K562 (cell line): ENCODE data around the gene NADK. TPM values are rescaled to one million over a fixed set of nuclear protein-coding genes. Genes with fewer than 3 reads are reported as not detected.

Experiments
- CBX1 ChIP-seq: sonication (generic); IDR thresholded peaks from 2 replicates; pipeline ENCODE4 v1.6.1; 2016; ENCODE audit warnings: antibody characterized with exemption, low read depth, mild to moderate bottlenecking
- DPF2 ChIP-seq: fragments of 450-650 bp; IDR thresholded peaks from 2 replicates; pipeline ENCODE4 v1.6.1; 2016
- ETV1 ChIP-seq: fragments of 450-650 bp; conservative IDR thresholded peaks from 2 replicates; pipeline ENCODE4 v1.6.1; 2016; ENCODE audit warnings: missing genetic modification characterization, control low read depth, low read depth, missing compliant biosample characterization
- EWSR1 ChIP-seq: fragments of 450-650 bp; IDR thresholded peaks from 2 replicates; pipeline ENCODE4 v1.6.1; 2018; ENCODE audit warnings: borderline replicate concordance, mild to moderate bottlenecking, low read depth, moderate library complexity; ENCODE audit not compliant: partially characterized antibody
- MEF2D ChIP-seq: conservative IDR thresholded peaks from 2 replicates; pipeline ENCODE4 v1.6.1; 2016; ENCODE audit warnings: low read depth, missing genetic modification characterization, missing compliant biosample characterization
- MLLT1 ChIP-seq, 2 experiments: fragments of 450-650 bp; IDR thresholded peaks; 2 replicates each; pipeline ENCODE4 v1.6.1; 2016
- NFYB ChIP-seq: IDR thresholded peaks from 2 replicates; pipeline ENCODE4 v1.6.1; 2011; ENCODE audit warnings: mild to moderate bottlenecking, moderate library complexity; ENCODE audit not compliant: insufficient read length; ENCODE audit errors: extremely low read depth
- NR2C1 ChIP-seq, 2 experiments: fragments of 450-650 bp; IDR thresholded peaks; 2 replicates each; pipeline ENCODE4 v1.6.1; 2017; ENCODE audit warnings: mild to moderate bottlenecking in 2 of 2, antibody characterized with exemption in 1 of 2, inconsistent platforms in 1 of 2, missing compliant biosample characterization in 1 of 2, missing genetic modification characterization in 1 of 2
- PML ChIP-seq: IDR thresholded peaks from 2 replicates; pipeline ENCODE4 v1.6.1; 2012; ENCODE audit warnings: low read length, inconsistent platforms
- SRSF1 ChIP-seq: fragments of 200-400 bp; formaldehyde crosslinking; IDR thresholded peaks from 2 replicates; pipeline ENCODE4 v1.6.1; 2017; ENCODE audit warnings: mild to moderate bottlenecking, low read depth, low read length, moderate library complexity
- THRA ChIP-seq: fragments of 450-650 bp; IDR thresholded peaks from 2 replicates; pipeline ENCODE4 v1.6.1; 2017; ENCODE audit warnings: mild to moderate bottlenecking, moderate library complexity
- ZNF184 ChIP-seq: sonication (generic); formaldehyde crosslinking; IDR thresholded peaks from 2 replicates; pipeline ENCODE4 v1.5.0; 2020; ENCODE audit warnings: missing genetic modification reagents
- ZNF239 ChIP-seq: fragments of 250-450 bp; sonication (Bioruptor Pico); IDR thresholded peaks from 2 replicates; pipeline ENCODE4 v1.4.0; 2020; ENCODE audit warnings: mild to moderate bottlenecking
- ZNF347 ChIP-seq: fragments of 450-650 bp; formaldehyde crosslinking; IDR thresholded peaks from 2 replicates; pipeline ENCODE4 v1.4.0; 2020; ENCODE audit warnings: low read depth, mild to moderate bottlenecking, moderate library complexity
- ZNF551 ChIP-seq: fragments of 250-450 bp; sonication (Bioruptor Pico); IDR thresholded peaks from 2 replicates; pipeline ENCODE4 v1.5.0; 2021; ENCODE audit warnings: mild to moderate bottlenecking, moderate library complexity
- polyA plus RNA-seq, 8 experiments: library from polyadenylated mRNA; depleted of rRNA in 4 of 8; stranded (reverse) in 5 of 8; unstranded in 3 of 8; fragments of >200 nt; fragmentation: Nextera tagmentation in 2 of 8; fragmentation: Illumina TruSeq in 1 of 8; extraction: Ambion mirVana in 2 of 8; extraction: Trizol in 1 of 8; gene quantifications; 2 replicates each; pipeline versions ENCODE4 v1.2.1 to v1.2.3, GENCODE V29; 2011 to 2014; ENCODE audit warnings: inconsistent platforms in 1 of 8, missing spikeins in 1 of 8
- total RNA-seq, 7 experiments: library from RNA; depleted of rRNA in 6 of 7; stranded (reverse); fragments of >200 nt in 6 of 7; fragmentation: Illumina TruSeq in 2 of 7; extraction: Trizol in 2 of 7; gene quantifications; 2 replicates each; pipeline versions ENCODE4 v1.2.1 to v1.2.3, GENCODE V29; 2011 to 2021; ENCODE audit warnings: low replicate concordance in 1 of 7
- TF ChIP-seq, protein P1 (sequence below): fragments of 250-450 bp; sonication (Bioruptor Pico); IDR thresholded peaks from 2 replicates; pipeline ENCODE4 v1.5.0; 2022; ENCODE audit warnings: mild to moderate bottlenecking
- TF ChIP-seq, protein P2 (sequence below): IDR thresholded peaks from 2 replicates; pipeline ENCODE4 v1.6.1; 2011; ENCODE audit warnings: borderline replicate concordance, low read depth, mild to moderate bottlenecking, moderate library complexity, low read length; ENCODE audit not compliant: insufficient read depth, poor library complexity, severe bottlenecking
- TF ChIP-seq, protein P3 (sequence below): fragments of 250-450 bp; sonication (Bioruptor Pico); IDR thresholded peaks from 2 replicates; pipeline ENCODE4 v1.4.0; 2020; ENCODE audit warnings: mild to moderate bottlenecking, moderate library complexity

The NADK gene
- total and polyA plus RNA-seq, 9 of the 15 experiments (the other 6 are each of a cell fraction or from before 2014, with no cell fraction given), result 1.5 to 135 (median 75.1) TPM

DNA sequence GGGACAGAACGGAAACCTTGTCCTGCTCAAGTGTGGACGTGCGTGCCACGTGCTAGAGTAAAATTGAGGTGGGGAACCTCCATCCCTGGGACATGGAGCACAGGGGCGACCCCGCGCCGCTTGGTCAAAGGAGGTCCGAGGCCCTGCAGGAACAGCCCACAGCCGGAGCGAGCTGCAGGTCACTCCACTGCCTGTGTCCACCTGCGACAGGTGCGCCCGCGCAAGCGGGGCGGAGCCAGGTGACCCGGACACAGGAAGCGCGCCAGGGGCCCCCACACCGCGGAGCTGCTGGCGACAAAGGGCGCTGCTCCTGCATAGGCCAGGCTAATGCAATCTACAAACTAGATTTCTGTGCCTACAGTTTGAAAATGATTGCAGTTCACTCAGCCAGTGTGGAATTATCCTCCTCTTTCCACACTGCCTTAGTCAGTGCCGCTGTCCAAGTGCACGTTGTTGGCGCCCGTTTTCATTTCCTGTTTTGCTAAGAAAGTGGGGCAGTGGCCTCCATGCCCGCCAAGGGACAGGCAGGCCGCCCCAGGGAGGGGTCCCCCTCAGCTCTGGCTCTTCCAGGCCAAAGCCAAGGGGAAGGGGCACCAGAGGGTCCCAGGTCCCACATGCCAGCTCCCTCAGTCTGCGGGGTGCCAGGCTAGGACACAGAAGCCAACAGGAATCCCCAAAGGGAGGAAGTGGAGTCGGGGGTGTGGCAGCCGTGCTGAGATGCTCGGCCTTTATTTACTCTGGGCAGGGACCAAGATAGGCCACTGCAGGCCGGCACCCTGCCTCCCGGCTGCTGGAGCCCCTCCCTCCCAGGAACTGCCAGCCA is 4.3 kb upstream of the NADK start (continued):
- TF ChIP-seq THRA, result no peak
- peak; percentile 34; the same call in 1 of the 2 replicates for TF ChIP-seq ETV1 (tag)
- TF ChIP-seq, protein P1, sequence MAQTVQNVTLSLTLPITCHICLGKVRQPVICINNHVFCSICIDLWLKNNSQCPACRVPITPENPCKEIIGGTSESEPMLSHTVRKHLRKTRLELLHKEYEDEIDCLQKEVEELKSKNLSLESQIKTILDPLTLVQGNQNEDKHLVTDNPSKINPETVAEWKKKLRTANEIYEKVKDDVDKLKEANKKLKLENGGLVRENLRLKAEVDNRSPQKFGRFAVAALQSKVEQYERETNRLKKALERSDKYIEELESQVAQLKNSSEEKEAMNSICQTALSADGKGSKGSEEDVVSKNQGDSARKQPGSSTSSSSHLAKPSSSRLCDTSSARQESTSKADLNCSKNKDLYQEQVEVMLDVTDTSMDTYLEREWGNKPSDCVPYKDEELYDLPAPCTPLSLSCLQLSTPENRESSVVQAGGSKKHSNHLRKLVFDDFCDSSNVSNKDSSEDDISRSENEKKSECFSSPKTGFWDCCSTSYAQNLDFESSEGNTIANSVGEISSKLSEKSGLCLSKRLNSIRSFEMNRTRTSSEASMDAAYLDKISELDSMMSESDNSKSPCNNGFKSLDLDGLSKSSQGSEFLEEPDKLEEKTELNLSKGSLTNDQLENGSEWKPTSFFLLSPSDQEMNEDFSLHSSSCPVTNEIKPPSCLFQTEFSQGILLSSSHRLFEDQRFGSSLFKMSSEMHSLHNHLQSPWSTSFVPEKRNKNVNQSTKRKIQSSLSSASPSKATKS, result no peak
- TF ChIP-seq NR2C1 (IDR thresholded peaks at IDR 0.05), result 0 out of 2 replicates have a peak, but pooled peaks have one; percentile 16
- no peak for TF ChIP-seq NR2C1 (tag; IDR thresholded peaks at IDR 0.05)
- TF ChIP-seq PML, result no peak
- TF ChIP-seq ZNF184 (CRISPR knock-in tag), result no peak
- no peak for TF ChIP-seq MEF2D (tag)
- TF ChIP-seq, protein P2, sequence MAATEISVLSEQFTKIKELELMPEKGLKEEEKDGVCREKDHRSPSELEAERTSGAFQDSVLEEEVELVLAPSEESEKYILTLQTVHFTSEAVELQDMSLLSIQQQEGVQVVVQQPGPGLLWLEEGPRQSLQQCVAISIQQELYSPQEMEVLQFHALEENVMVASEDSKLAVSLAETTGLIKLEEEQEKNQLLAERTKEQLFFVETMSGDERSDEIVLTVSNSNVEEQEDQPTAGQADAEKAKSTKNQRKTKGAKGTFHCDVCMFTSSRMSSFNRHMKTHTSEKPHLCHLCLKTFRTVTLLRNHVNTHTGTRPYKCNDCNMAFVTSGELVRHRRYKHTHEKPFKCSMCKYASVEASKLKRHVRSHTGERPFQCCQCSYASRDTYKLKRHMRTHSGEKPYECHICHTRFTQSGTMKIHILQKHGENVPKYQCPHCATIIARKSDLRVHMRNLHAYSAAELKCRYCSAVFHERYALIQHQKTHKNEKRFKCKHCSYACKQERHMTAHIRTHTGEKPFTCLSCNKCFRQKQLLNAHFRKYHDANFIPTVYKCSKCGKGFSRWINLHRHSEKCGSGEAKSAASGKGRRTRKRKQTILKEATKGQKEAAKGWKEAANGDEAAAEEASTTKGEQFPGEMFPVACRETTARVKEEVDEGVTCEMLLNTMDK, result no peak
- TF ChIP-seq EWSR1, result no peak
- TF ChIP-seq NFYB, result no peak
- TF ChIP-seq ZNF551 (CRISPR knock-in tag), result no peak
- TF ChIP-seq ZNF239 (CRISPR knock-in tag), result no peak
- TF ChIP-seq ZNF347 (CRISPR knock-in tag), result no peak
- TF ChIP-seq CBX1, result no peak
- TF ChIP-seq DPF2, result no peak
- no peak for TF ChIP-seq MLLT1 (IDR thresholded peaks at IDR 0.05)
- no peak for TF ChIP-seq SRSF1
- TF ChIP-seq, protein P3, sequence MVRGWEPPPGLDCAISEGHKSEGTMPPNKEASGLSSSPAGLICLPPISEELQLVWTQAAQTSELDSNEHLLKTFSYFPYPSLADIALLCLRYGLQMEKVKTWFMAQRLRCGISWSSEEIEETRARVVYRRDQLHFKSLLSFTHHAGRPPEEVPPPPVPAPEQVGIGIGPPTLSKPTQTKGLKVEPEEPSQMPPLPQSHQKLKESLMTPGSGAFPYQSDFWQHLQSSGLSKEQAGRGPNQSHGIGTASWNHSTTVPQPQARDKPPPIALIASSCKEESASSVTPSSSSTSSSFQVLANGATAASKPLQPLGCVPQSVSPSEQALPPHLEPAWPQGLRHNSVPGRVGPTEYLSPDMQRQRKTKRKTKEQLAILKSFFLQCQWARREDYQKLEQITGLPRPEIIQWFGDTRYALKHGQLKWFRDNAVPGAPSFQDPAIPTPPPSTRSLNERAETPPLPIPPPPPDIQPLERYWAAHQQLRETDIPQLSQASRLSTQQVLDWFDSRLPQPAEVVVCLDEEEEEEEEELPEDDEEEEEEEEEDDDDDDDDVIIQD (CRISPR knock-in tag), result no peak
